Activated T-cell treated with anti-CD3 and anti-CD28 coated beads, Interleukin-2, amount 50 U/mL, for 72 hours (primary cell): ENCODE results near the gene NPIPB13. TPM values are rescaled to one million over a fixed set of nuclear protein-coding genes. Genes with fewer than 3 reads are reported as not detected.
"Not testable (repeated sequence)": the region's sequence is repeated elsewhere in the genome, so short reads cannot be mapped to it uniquely, and the experiment has no call there.

Source experiments
- ATAC-seq, 2 donors: fragments of 150-1000 bp; cut with Tn5 transposase; replicated peaks in 1 of 2; 2 replicates each; pipeline ENCODE4 v1.10.0; 2021; ENCODE audit warnings: moderate library complexity in 2 of 2, mild to moderate bottlenecking in 1 of 2
- DNase-seq, 2 donors: peaks; one replicate each; pipeline ENCODE4 v3.0.0; 2021 to 2022; ENCODE audit warnings: mixed read lengths in 1 of 2
- H3K27ac Mint-ChIP-seq: one replicate; pipeline ENCODE4 v1.8.0; 2022; ENCODE audit warnings: mild to moderate bottlenecking, moderate library complexity, mixed read lengths
- H3K27me3 Mint-ChIP-seq: one replicate; pipeline ENCODE4 v1.8.0; 2022; ENCODE audit warnings: low read depth, mixed read lengths
- H3K36me3 Mint-ChIP-seq, 2 donors: one replicate each; pipeline ENCODE4 v1.8.0; 2022; ENCODE audit warnings: mixed read lengths in 2 of 2, mild to moderate bottlenecking in 1 of 2; ENCODE audit not compliant: insufficient read depth in 2 of 2
- H3K4me1 Mint-ChIP-seq: one replicate; pipeline ENCODE4 v1.8.0; 2022; ENCODE audit warnings: low read depth, mixed read lengths
- H3K4me3 Mint-ChIP-seq, 2 donors: one replicate each; pipeline ENCODE4 v1.8.0; 2022; ENCODE audit warnings: mild to moderate bottlenecking in 2 of 2, mixed read lengths in 2 of 2, moderate library complexity in 2 of 2
- H3K9me3 Mint-ChIP-seq, 2 donors: one replicate each; pipeline ENCODE4 v1.8.0; 2022; ENCODE audit warnings: mixed read lengths in 2 of 2
- total RNA-seq, 2 donors: library from RNA; stranded (reverse); gene quantifications; one replicate each; pipeline ENCODE4 v1.2.3, GENCODE V29; 2022

The NPIPB13 gene
- total RNA-seq: 10 to 100 TPM; 18.5 to 20.4 TPM

- ATAC-seq, H3K27ac Mint-ChIP-seq, H3K36me3 Mint-ChIP-seq, H3K4me1 Mint-ChIP-seq, H3K4me3 Mint-ChIP-seq, H3K9me3 Mint-ChIP-seq, H3K27me3 Mint-ChIP-seq, DNase-seq: not testable (repeated sequence)
Observed at GRCh38 chr16:30248379-30248778, at the start of gene NPIPB13. NPIPB13 (minus strand) TSS chr16:30248479; CDS start chr16:30245573, 2,906 bp downstream.

GRCh38 chr16:30282357-30282756 lies 34.1 kb upstream of the NPIPB13 start:
- H3K4me1 Mint-ChIP-seq, H3K36me3 Mint-ChIP-seq, ATAC-seq, H3K27ac Mint-ChIP-seq, H3K9me3 Mint-ChIP-seq, H3K4me3 Mint-ChIP-seq, H3K27me3 Mint-ChIP-seq, DNase-seq: not testable (repeated sequence)

- not testable (repeated sequence) for H3K27me3 Mint-ChIP-seq, H3K4me1 Mint-ChIP-seq, H3K36me3 Mint-ChIP-seq, DNase-seq, ATAC-seq, H3K9me3 Mint-ChIP-seq, H3K27ac Mint-ChIP-seq, H3K4me3 Mint-ChIP-seq
Observed at GRCh38 chr16:30278523-30278922, 30.2 kb upstream of the NPIPB13 start.

GRCh38 chr16:30217082-30217481 lies 31.2 kb downstream of the NPIPB13 start:
- H3K4me1 Mint-ChIP-seq, H3K9me3 Mint-ChIP-seq, DNase-seq, H3K4me3 Mint-ChIP-seq, H3K36me3 Mint-ChIP-seq, H3K27me3 Mint-ChIP-seq, H3K27ac Mint-ChIP-seq, ATAC-seq: not testable (repeated sequence)

- not testable (repeated sequence) for H3K27me3 Mint-ChIP-seq, H3K9me3 Mint-ChIP-seq, H3K36me3 Mint-ChIP-seq, DNase-seq, H3K4me1 Mint-ChIP-seq, H3K27ac Mint-ChIP-seq, H3K4me3 Mint-ChIP-seq
- ATAC-seq: peak; percentile 14 to 59
Observed at GRCh38 chr16:30211414-30211813, 36.9 kb downstream of the NPIPB13 start.

GRCh38 chr16:30209032-30209431 lies 39.2 kb downstream of the NPIPB13 start:
- H3K27me3 Mint-ChIP-seq, H3K36me3 Mint-ChIP-seq, H3K9me3 Mint-ChIP-seq, H3K4me1 Mint-ChIP-seq, H3K27ac Mint-ChIP-seq, H3K4me3 Mint-ChIP-seq, ATAC-seq: not testable (repeated sequence)
- DNase-seq: peak in 1 of 2 donors; percentile 19

- not testable (repeated sequence) for H3K9me3 Mint-ChIP-seq, H3K27me3 Mint-ChIP-seq, H3K4me3 Mint-ChIP-seq, H3K27ac Mint-ChIP-seq, DNase-seq, H3K36me3 Mint-ChIP-seq, H3K4me1 Mint-ChIP-seq
- ATAC-seq: peak; percentile 41 to 54
Observed at GRCh38 chr16:30207063-30207704, 41.1 kb downstream of the NPIPB13 start.

- peak; percentile 57 to 62 for ATAC-seq
- H3K9me3 Mint-ChIP-seq: not testable (repeated sequence)
Observed at GRCh38 chr16:30206252-30206651, 42.0 kb downstream of the NPIPB13 start.

GRCh38 chr16:30205541-30206236 lies 42.6 kb downstream of the NPIPB13 start:
- H3K36me3 Mint-ChIP-seq, H3K9me3 Mint-ChIP-seq, H3K27ac Mint-ChIP-seq, H3K4me3 Mint-ChIP-seq, H3K4me1 Mint-ChIP-seq, H3K27me3 Mint-ChIP-seq: not testable (repeated sequence)
- peak in 1 of 2 donors; percentile 15 for DNase-seq
- peak; percentile 42 to 61 for ATAC-seq

More at GRCh38 chr16:30206252-30206651, 42.0 kb downstream of the NPIPB13 start:
- H3K36me3 Mint-ChIP-seq, DNase-seq, H3K4me3 Mint-ChIP-seq, H3K4me1 Mint-ChIP-seq, H3K27me3 Mint-ChIP-seq, H3K27ac Mint-ChIP-seq: not testable (repeated sequence)

GRCh38 chr16:30199608-30200343 lies 48.5 kb downstream of the NPIPB13 start:
- not testable (repeated sequence) for H3K4me1 Mint-ChIP-seq, H3K36me3 Mint-ChIP-seq, H3K27ac Mint-ChIP-seq, ATAC-seq, H3K4me3 Mint-ChIP-seq, DNase-seq, H3K27me3 Mint-ChIP-seq, H3K9me3 Mint-ChIP-seq

- H3K9me3 Mint-ChIP-seq, DNase-seq, H3K4me1 Mint-ChIP-seq, H3K4me3 Mint-ChIP-seq, H3K36me3 Mint-ChIP-seq, ATAC-seq, H3K27me3 Mint-ChIP-seq, H3K27ac Mint-ChIP-seq: not testable (repeated sequence)
Observed at GRCh38 chr16:30199049-30199448, 49.2 kb downstream of the NPIPB13 start, which contains the start of gene SULT1A3. SULT1A3 (plus strand) TSS chr16:30199255; CDS start chr16:30200729, 1,474 bp downstream.
